IMR-90 (cell line): ENCODE data around the gene RSRC2. TPM values are rescaled to one million over a fixed set of nuclear protein-coding genes. Genes with fewer than 3 reads are reported as not detected.

Experiments
- ATAC-seq: fragments of 200-7000 bp; cut with Tn5 transposase; 2 replicates; pipeline ENCODE4 v1.9.1; 2020; ENCODE audit warnings: low read depth, mild to moderate bottlenecking, moderate library complexity
- BruUV-seq: library from RNA; stranded (reverse); fragments of 400-500 nt; replicated peaks from 2 replicates; lab custom pipeline; 2021; lab: Mats Ljungman, UMichigan
- CTCF ChIA-PET: fragments of 300-600 bp; formaldehyde crosslinking; extraction: SDS; loops from one replicate; lab custom pipeline; 2021; ENCODE audit warnings: antibody characterized with exemption; lab: Yijun Ruan, JAX
- POLR2A ChIA-PET: fragments of 300-600 bp; sonication (Branson Sonifier 250); formaldehyde crosslinking; loops from one replicate; lab custom pipeline; 2022; ENCODE audit warnings: antibody characterized with exemption; ENCODE audit not compliant: unreplicated experiment; lab: Charles Lee
- DNase-seq: peaks from one replicate; pipeline ENCODE4 v3.0.0; 2013
- H2AFZ ChIP-seq: replicated peaks from 2 replicates; pipeline ENCODE3; 2013; ENCODE audit warnings: low read length, mild to moderate bottlenecking; ENCODE audit not compliant: poor library complexity
- H2AK5ac ChIP-seq: 2 replicates; pipeline ENCODE4 v1.6.1; 2013; ENCODE audit warnings: low read depth, low read length, inconsistent platforms
- H2AK9ac ChIP-seq: replicated peaks from 2 replicates; pipeline ENCODE3; 2013; ENCODE audit warnings: mild to moderate bottlenecking, low read depth, low read length, moderate library complexity; ENCODE audit not compliant: poor library complexity
- H2BK120ac ChIP-seq: 2 replicates; pipeline ENCODE4 v1.6.1; 2013; ENCODE audit warnings: low read depth, low read length, inconsistent platforms
- H2BK15ac ChIP-seq: 3 replicates; pipeline ENCODE4 v1.6.1; 2013; ENCODE audit warnings: low read depth, low read length, inconsistent platforms
- H2BK20ac ChIP-seq: 2 replicates; pipeline ENCODE4 v1.6.1; 2013; ENCODE audit warnings: low read depth, mild to moderate bottlenecking, inconsistent platforms, low read length, moderate library complexity
- H2BK5ac ChIP-seq: 2 replicates; pipeline ENCODE4 v1.6.1; 2013; ENCODE audit warnings: mild to moderate bottlenecking, low read depth, low read length, inconsistent platforms; ENCODE audit not compliant: poor library complexity, severe bottlenecking
- H3K14ac ChIP-seq: replicated peaks from 2 replicates; pipeline ENCODE4 v1.6.1; 2013; ENCODE audit warnings: low read depth, low read length, inconsistent platforms
- H3K18ac ChIP-seq: 2 replicates; pipeline ENCODE4 v1.6.1; 2013; ENCODE audit warnings: low read depth, low read length, control low read depth
- H3K23ac ChIP-seq: 2 replicates; pipeline ENCODE4 v1.6.1; 2013; ENCODE audit warnings: low read depth, low read length, inconsistent platforms
- H3K27ac ChIP-seq: 2 replicates; pipeline ENCODE4 v1.5.1; 2013; ENCODE audit warnings: mild to moderate bottlenecking, control low read depth, low read length; ENCODE audit not compliant: insufficient read depth
- H3K27me3 ChIP-seq: 2 replicates; pipeline ENCODE4 v1.6.1; 2013; ENCODE audit warnings: low read length; ENCODE audit not compliant: control insufficient read depth, insufficient read depth
- H3K36me3 ChIP-seq: 2 replicates; pipeline ENCODE4 v1.6.1; 2013; ENCODE audit warnings: low read length, mixed read lengths; ENCODE audit not compliant: control insufficient read depth, insufficient read depth
- H3K4ac ChIP-seq: 2 replicates; pipeline ENCODE4 v1.6.1; 2013; ENCODE audit warnings: low read depth, low read length, inconsistent platforms
- H3K4me1 ChIP-seq: 2 replicates; pipeline ENCODE4 v1.6.1; 2013; ENCODE audit warnings: low read length, mixed read lengths; ENCODE audit not compliant: control insufficient read depth, insufficient read depth
- H3K4me2 ChIP-seq: 2 replicates; pipeline ENCODE4 v1.6.1; 2013; ENCODE audit warnings: low read depth, mild to moderate bottlenecking, control low read depth, low read length, moderate library complexity
- H3K4me3 ChIP-seq: 2 replicates; pipeline ENCODE4 v1.5.1; 2013; ENCODE audit warnings: low read depth, mild to moderate bottlenecking, control low read depth, low read length, moderate library complexity; ENCODE audit not compliant: insufficient read depth
- H3K56ac ChIP-seq: 2 replicates; pipeline ENCODE4 v1.6.1; 2013; ENCODE audit warnings: low read length, inconsistent platforms; ENCODE audit not compliant: insufficient read depth; ENCODE audit errors: extremely low read depth
- H3K79me1 ChIP-seq, 2 experiments: 2 replicates each; pipeline ENCODE4 v1.6.1; 2013; ENCODE audit warnings: low read length in 2 of 2, inconsistent platforms in 1 of 2, low read depth in 1 of 2
- H3K9ac ChIP-seq: 2 replicates; pipeline ENCODE4 v1.6.1; 2013; ENCODE audit warnings: low read depth, low read length, control low read depth
- H3K9me1 ChIP-seq: 2 replicates; pipeline ENCODE4 v1.6.1; 2013; ENCODE audit warnings: low read length, inconsistent platforms; ENCODE audit not compliant: insufficient read depth
- H3K9me3 ChIP-seq: 2 replicates; pipeline ENCODE4 v1.6.1; 2013; ENCODE audit warnings: low read length; ENCODE audit not compliant: control insufficient read depth, insufficient read depth
- H4K20me1 ChIP-seq: 2 replicates; pipeline ENCODE4 v1.6.1; 2013; ENCODE audit warnings: low read length, inconsistent platforms; ENCODE audit not compliant: insufficient read depth
- H4K5ac ChIP-seq: 2 replicates; pipeline ENCODE4 v1.6.1; 2013; ENCODE audit warnings: mild to moderate bottlenecking, low read depth, low read length, control low read depth
- H4K8ac ChIP-seq, 2 experiments: 2 replicates each; pipeline ENCODE4 v1.6.1; 2013; ENCODE audit warnings: low read depth in 2 of 2, low read length in 2 of 2, control low read depth in 1 of 2, inconsistent platforms in 1 of 2
- H4K91ac ChIP-seq: 2 replicates; pipeline ENCODE4 v1.6.1; 2013; ENCODE audit warnings: low read depth, low read length, inconsistent platforms; ENCODE audit not compliant: insufficient read depth
- BHLHE40 ChIP-seq: fragments of 150-350 bp; IDR thresholded peaks from 2 replicates; pipeline ENCODE4 v1.6.1; 2016; ENCODE audit warnings: mild to moderate bottlenecking, low read depth, low read length
- CEBPB ChIP-seq: IDR thresholded peaks from 2 replicates; pipeline ENCODE4 v1.6.1; 2012; ENCODE audit warnings: low read depth, low read length, improper control_type of control experiment
- CHD1 ChIP-seq: IDR thresholded peaks from 2 replicates; pipeline ENCODE4 v1.6.1; 2012; ENCODE audit warnings: low read depth, low read length, improper control_type of control experiment
- CTCF ChIP-seq: conservative IDR thresholded peaks from 2 replicates; pipeline ENCODE4 v1.5.1; 2012; ENCODE audit warnings: mild to moderate bottlenecking, low read depth, low read length, improper control_type of control experiment
- ELK1 ChIP-seq: fragments of 150-350 bp; IDR thresholded peaks from 2 replicates; pipeline ENCODE4 v1.6.1; 2016; ENCODE audit warnings: low read depth, mild to moderate bottlenecking, low read length, moderate library complexity, borderline replicate concordance
- FOS ChIP-seq: fragments of 150-350 bp; IDR thresholded peaks from 2 replicates; pipeline ENCODE4 v1.6.1; 2016; ENCODE audit warnings: low read depth, low read length
- MAFK ChIP-seq: IDR thresholded peaks from 2 replicates; pipeline ENCODE4 v1.6.1; 2012; ENCODE audit warnings: low read depth, low read length, improper control_type of control experiment
- MAZ ChIP-seq: IDR thresholded peaks from 2 replicates; pipeline ENCODE4 v1.6.1; 2012; ENCODE audit warnings: low read depth, mild to moderate bottlenecking, low read length, improper control_type of control experiment, moderate library complexity, borderline replicate concordance
- MXI1 ChIP-seq: IDR thresholded peaks from 2 replicates; pipeline ENCODE4 v1.6.1; 2012; ENCODE audit warnings: low read depth, mild to moderate bottlenecking, low read length, moderate library complexity, borderline replicate concordance
- NFE2L2 ChIP-seq: fragments of 150-350 bp; IDR thresholded peaks from 2 replicates; pipeline ENCODE4 v1.6.1; 2016; ENCODE audit warnings: low read depth, mild to moderate bottlenecking, low read length
- POLR2A ChIP-seq: IDR thresholded peaks from 2 replicates; pipeline ENCODE4 v1.6.1; 2012; ENCODE audit warnings: mild to moderate bottlenecking, low read depth, low read length
- RAD21 ChIP-seq: IDR thresholded peaks from 2 replicates; pipeline ENCODE4 v1.6.1; 2012; ENCODE audit warnings: low read length, improper control_type of control experiment
- RCOR1 ChIP-seq: IDR thresholded peaks from 2 replicates; pipeline ENCODE4 v1.6.1; 2012; ENCODE audit warnings: mild to moderate bottlenecking, low read length, improper control_type of control experiment; ENCODE audit not compliant: insufficient replicate concordance
- RFX5 ChIP-seq: IDR thresholded peaks from 2 replicates; pipeline ENCODE4 v1.8.0; 2012; ENCODE audit warnings: low read depth, mild to moderate bottlenecking, low read length, moderate library complexity
- WGBS, 2 experiments: methylation state at CpG; one replicate each; pipeline versions ENCODE4 v1.1.5 to v1.1.7; 2013; ENCODE audit warnings: missing lambda C conversion rate in 2 of 2; ENCODE audit not compliant: insufficient read length in 1 of 2; ENCODE audit errors: extremely low coverage in 2 of 2; 5-methylcytosine and 5-hydroxymethylcytosine counted together
- dilution Hi-C: fragments of 300-500 bp; cut with HindIII; formaldehyde crosslinking; loops from one replicate; pipeline ENCODE4 v1.14.3; 2018; ENCODE audit warnings: low sequenced_read_pairs; ENCODE audit not compliant: unreplicated experiment
- in situ Hi-C: fragments of 300-500 bp; cut with MboI; formaldehyde crosslinking; loops from 3 replicates; pipeline ENCODE4 v1.14.3; 2019; ENCODE audit warnings: low sequenced_read_pairs, inconsistent platforms, mixed read lengths
- intact Hi-C: fragments of 100-400 bp; cut with micrococcal nuclease; formaldehyde crosslinking; loops from 2 replicates; pipeline ENCODE4 v1.10.0; 2022
- polyA plus RNA-seq, 3 experiments: library from polyadenylated mRNA; depleted of rRNA; stranded (reverse); fragments of >200 nt; gene quantifications; 2 replicates each; pipeline ENCODE4 v1.2.3, GENCODE V29; 2012; ENCODE audit warnings: low replicate concordance in 1 of 3
- total RNA-seq: library from RNA; depleted of rRNA; stranded (reverse); fragments of >200 nt; gene quantifications from 2 replicates; pipeline ENCODE4 v1.2.3, GENCODE V29; 2012

Gene RSRC2
- total and polyA plus RNA-seq, 2 of the 4 experiments (the other 2 are of a cell fraction) = 18.6 to 31.5 TPM

- H3K14ac ChIP-seq = no peak overlapping the region
- intact Hi-C loops = no loop called here
- H3K4me2 ChIP-seq = no peak overlapping the region
- H4K5ac ChIP-seq = no peak overlapping the region
- in situ Hi-C loops = no loop called here
- no peak overlapping the region for H3K4ac ChIP-seq
- H4K8ac ChIP-seq = no peak overlapping the region
- dilution Hi-C loops = no loop called here
- no peaks in the 10 kb centered on the region for H3K9me3 ChIP-seq
- no peak overlapping the region for H3K27ac ChIP-seq
- H2AK9ac ChIP-seq = no peak overlapping the region
- H2BK15ac ChIP-seq = no peak overlapping the region
- H3K56ac ChIP-seq = no peak overlapping the region
- H3K36me3 ChIP-seq = peaks cover 9% of the 10 kb centered on the region
- H3K9me1 ChIP-seq = no peaks in the 10 kb centered on the region
- no peaks in the 10 kb centered on the region for H3K4me1 ChIP-seq
- H2BK20ac ChIP-seq = no peak overlapping the region
- WGBS, 2 experiments = 100% methylated on average over 2 of the region's 16 CpGs; no CpG with 5 or more reads in 1 of the 2 experiments
- no peak overlapping the region for H3K4me3 ChIP-seq
- H3K79me1 ChIP-seq = no peaks in the 10 kb centered on the region; a peak in 1 of 4 replicates
- H3K23ac ChIP-seq = no peak overlapping the region
- no peaks in the 10 kb centered on the region for H3K27me3 ChIP-seq
- no peak overlapping the region for H4K91ac ChIP-seq
- H2AFZ ChIP-seq = no peak overlapping the region
- no peak for ATAC-seq
- H2BK120ac ChIP-seq = no peak overlapping the region
- ChIA-PET CTCF (no interaction called here), POLR2A (no interaction called here)
- TF ChIP-seq ELK1 = no peak
- no peak for TF ChIP-seq RFX5
- no peak for TF ChIP-seq MAZ
- TF ChIP-seq CHD1 = no peak
- TF ChIP-seq CEBPB = no peak
- no peak for TF ChIP-seq RAD21
- TF ChIP-seq FOS = no peak
- no peak for TF ChIP-seq RCOR1
- TF ChIP-seq POLR2A = no peak
- no peak for TF ChIP-seq CTCF
- TF ChIP-seq NFE2L2 = no peak
- TF ChIP-seq MXI1 = no peak
- TF ChIP-seq MAFK = no peak
- no peak for TF ChIP-seq BHLHE40
- no peak overlapping the region for H2AK5ac ChIP-seq
- H2BK5ac ChIP-seq = no peak overlapping the region
- DNase-seq = no peak
- H3K9ac ChIP-seq = no peak overlapping the region
- H3K18ac ChIP-seq = no peak overlapping the region
- H4K20me1 ChIP-seq = no peaks in the 10 kb centered on the region
- BruUV-seq = no TSS peak
Observed at GRCh38 chr12:122558745-122559641, 32.3 kb upstream of the RSRC2 start.
